ENCODE data around the gene ABHD5.

The ABHD5 gene

GRCh38 chr3:43726521-43726920, 35.8 kb downstream of the ABHD5 start:
- Mint-ChIP-seq H3K27ac (no peak overlapping the region), H3K27me3 (no peaks in the 10 kb centered on the region), H3K4me1 (ENCODE audit: low read depth) (no peaks in the 10 kb centered on the region), H3K4me3 (no peak overlapping the region), H3K9me3 (no peaks in the 10 kb centered on the region), H3K36me3 (ENCODE audit: low read depth) (peaks cover 19% of the 10 kb centered on the region)

DNA sequence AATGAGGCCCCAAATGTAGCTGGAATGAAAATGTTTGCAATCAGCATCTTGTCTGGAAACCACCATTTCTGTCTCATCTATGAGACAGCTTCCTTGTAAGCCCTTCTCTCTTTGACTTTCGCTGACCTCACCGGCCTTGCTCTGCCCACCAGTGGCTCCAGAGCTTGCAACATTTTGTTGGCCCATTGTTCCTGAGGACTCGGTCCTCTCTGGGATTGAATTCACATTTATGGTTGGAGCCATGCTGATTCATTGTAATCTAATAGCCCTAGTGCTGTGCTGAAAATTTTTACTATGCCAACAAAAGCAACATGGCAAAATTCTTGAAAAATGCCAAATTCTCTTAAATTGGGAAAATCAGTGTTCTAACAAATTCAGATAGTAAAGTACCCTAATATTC, 37.2 kb downstream of the ABHD5 start:
- H3K9me3 Mint-ChIP-seq, result no peaks in the 10 kb centered on the region
- no peak overlapping the region for H3K4me3 Mint-ChIP-seq
- H3K4me1 Mint-ChIP-seq (ENCODE audit: low read depth), result no peaks in the 10 kb centered on the region

GRCh38 chr3:43728476-43728875, 37.7 kb downstream of the ABHD5 start:
- no peaks in the 10 kb centered on the region for H3K27me3 Mint-ChIP-seq
- no peaks in the 10 kb centered on the region for H3K9me3 Mint-ChIP-seq
- no peak overlapping the region for H3K4me3 Mint-ChIP-seq
- H3K4me1 Mint-ChIP-seq (ENCODE audit: low read depth), result no peaks in the 10 kb centered on the region
- H3K27ac Mint-ChIP-seq, result no peak overlapping the region
- H3K36me3 Mint-ChIP-seq (ENCODE audit: low read depth), result peaks cover 11% of the 10 kb centered on the region

More for the DNA sequence above, 37.2 kb downstream of the ABHD5 start:
- no peak overlapping the region for H3K27ac Mint-ChIP-seq
- no peaks in the 10 kb centered on the region for H3K27me3 Mint-ChIP-seq
- H3K36me3 Mint-ChIP-seq (ENCODE audit: low read depth), result peaks cover 11% of the 10 kb centered on the region

- Mint-ChIP-seq H3K27me3 (no peaks in the 10 kb centered on the region), H3K36me3 (ENCODE audit: low read depth) (peaks cover 11% of the 10 kb centered on the region)
These were observed 38.2 kb downstream of the ABHD5 start for GRCh38 chr3:43728947-43729346.

GRCh38 chr3:43729707-43730414, 39.1 kb downstream of the ABHD5 start:
- Mint-ChIP-seq H3K4me3 (no peak overlapping the region), H3K27me3 (no peaks in the 10 kb centered on the region), H3K9me3 (no peaks in the 10 kb centered on the region), H3K36me3 (ENCODE audit: low read depth) (peaks cover 11% of the 10 kb centered on the region), H3K4me1 (ENCODE audit: low read depth) (no peaks in the 10 kb centered on the region), H3K27ac (no peak overlapping the region)

More at GRCh38 chr3:43728947-43729346, 38.2 kb downstream of the ABHD5 start:
- Mint-ChIP-seq H3K27ac (no peak overlapping the region), H3K4me1 (ENCODE audit: low read depth) (no peaks in the 10 kb centered on the region), H3K9me3 (no peaks in the 10 kb centered on the region), H3K4me3 (no peak overlapping the region)

DNA sequence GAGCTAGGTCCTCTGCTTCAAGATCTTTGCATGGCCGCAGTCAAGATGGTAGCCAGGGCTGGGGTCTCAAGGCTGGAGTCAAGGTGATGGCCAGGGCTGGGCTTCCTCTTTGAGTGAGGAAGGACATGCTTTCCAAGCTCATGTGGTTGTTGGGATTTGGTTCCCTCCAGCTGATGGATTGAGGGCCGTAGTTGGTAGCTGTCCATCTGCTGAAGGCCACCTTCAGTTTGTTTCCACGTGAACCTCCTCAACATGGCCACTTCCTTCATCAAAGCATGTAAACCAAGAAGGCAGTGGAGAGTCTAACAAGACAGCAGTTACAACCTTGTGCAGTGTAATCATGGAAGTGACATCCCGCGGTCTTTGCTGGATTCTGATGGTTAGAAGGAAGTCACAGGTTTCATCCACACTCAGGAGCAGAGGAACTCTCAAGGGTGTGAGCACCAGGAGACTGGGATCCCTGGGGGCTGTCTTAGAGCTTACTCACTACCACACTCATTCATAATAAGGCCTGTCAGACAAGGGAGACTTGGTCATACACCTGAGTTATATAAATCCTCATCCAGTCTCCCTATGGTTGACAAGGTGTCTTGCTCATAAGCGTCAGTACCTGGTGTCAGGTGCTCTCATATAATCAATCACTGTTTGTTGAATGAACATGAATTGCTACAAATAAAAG, 42.1 kb downstream of the ABHD5 start:
- no peak overlapping the region for H3K4me3 Mint-ChIP-seq

DNA sequence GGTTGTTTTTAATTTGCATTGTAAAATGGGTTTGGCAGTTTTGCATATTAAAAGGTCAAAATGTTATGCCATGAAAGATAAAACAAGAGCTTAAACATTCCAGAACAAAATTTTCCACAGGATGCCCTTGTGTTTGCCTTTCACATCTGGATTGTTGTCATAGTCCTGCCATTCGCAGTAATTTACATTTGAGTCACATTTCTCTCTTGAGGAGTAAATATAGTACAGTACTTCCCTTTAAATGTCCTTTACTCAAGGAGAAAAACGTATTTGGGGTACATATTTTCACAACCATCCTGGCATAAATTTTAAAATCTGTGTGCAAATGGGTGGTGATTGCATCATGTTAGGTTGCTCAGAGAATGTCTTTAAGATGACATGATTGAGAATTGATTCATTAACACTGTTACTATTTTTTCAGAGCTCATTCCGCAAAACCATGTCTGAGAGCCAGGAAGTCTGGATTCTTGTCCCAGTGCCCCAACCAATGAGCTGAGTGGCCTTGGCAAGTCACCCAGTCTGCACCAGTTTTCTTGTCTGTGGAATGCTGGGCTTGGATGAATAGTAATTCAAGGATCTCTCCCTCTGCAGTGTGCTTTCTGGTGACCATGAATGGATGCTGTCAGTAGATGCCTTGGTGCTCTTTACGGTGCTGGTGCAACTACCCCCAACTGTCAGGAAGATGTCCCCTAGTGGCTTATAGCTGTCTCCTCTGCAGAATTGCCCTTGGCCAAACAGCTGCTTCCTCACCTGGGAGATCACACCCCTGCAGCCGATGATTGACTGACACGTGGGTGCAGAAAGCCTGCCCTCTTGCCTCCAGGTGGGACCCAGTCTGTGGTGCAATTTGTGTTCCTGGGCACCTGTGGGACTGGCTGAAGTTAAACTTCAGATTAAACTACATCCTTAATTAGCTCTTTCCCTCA, 43.0 kb downstream of the ABHD5 start:
- no peaks in the 10 kb centered on the region for H3K9me3 Mint-ChIP-seq
- peaks cover 8% of the 10 kb centered on the region for H3K36me3 Mint-ChIP-seq (ENCODE audit: low read depth)
- H3K27me3 Mint-ChIP-seq, result no peaks in the 10 kb centered on the region
- H3K27ac Mint-ChIP-seq, result no peak overlapping the region
- H3K4me1 Mint-ChIP-seq (ENCODE audit: low read depth), result no peaks in the 10 kb centered on the region
- H3K4me3 Mint-ChIP-seq, result no peak overlapping the region

More for the DNA sequence above, 42.1 kb downstream of the ABHD5 start:
- no peaks in the 10 kb centered on the region for H3K9me3 Mint-ChIP-seq
- no peaks in the 10 kb centered on the region for H3K4me1 Mint-ChIP-seq (ENCODE audit: low read depth)
- peaks cover 10% of the 10 kb centered on the region for H3K36me3 Mint-ChIP-seq (ENCODE audit: low read depth)
- H3K27ac Mint-ChIP-seq, result no peak overlapping the region
- no peaks in the 10 kb centered on the region for H3K27me3 Mint-ChIP-seq

GRCh38 chr3:43734685-43735084, 43.9 kb downstream of the ABHD5 start:
- Mint-ChIP-seq H3K27me3 (no peaks in the 10 kb centered on the region), H3K27ac (no peak overlapping the region), H3K4me1 (ENCODE audit: low read depth) (no peaks in the 10 kb centered on the region), H3K4me3 (no peak overlapping the region), H3K36me3 (ENCODE audit: low read depth) (peaks cover 3% of the 10 kb centered on the region), H3K9me3 (no peaks in the 10 kb centered on the region)

DNA sequence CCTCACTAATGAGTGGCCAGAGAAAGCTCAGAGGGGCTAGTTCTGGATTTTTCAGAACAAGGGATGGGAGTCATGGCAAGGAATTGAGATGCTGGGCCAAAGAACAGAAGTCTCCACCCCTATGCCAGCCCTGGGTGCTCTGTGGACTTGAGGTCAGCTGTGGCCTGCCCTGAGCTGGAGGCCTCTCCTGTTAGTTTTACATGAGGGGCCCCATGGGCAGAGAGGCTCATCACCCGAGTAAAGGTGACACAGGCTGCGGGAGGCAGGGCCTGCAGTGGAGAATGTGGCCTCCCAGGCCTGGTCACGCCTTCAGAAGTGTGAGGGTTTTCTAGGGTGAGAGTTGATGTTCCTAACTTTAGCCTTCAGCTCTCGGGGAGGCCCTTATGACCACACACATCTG, 44.9 kb downstream of the ABHD5 start:
- H3K4me1 Mint-ChIP-seq (ENCODE audit: low read depth), result no peaks in the 10 kb centered on the region
- no peak overlapping the region for H3K27ac Mint-ChIP-seq
- no peak overlapping the region for H3K4me3 Mint-ChIP-seq
- no peaks in the 10 kb centered on the region for H3K36me3 Mint-ChIP-seq (ENCODE audit: low read depth)
- H3K9me3 Mint-ChIP-seq, result no peaks in the 10 kb centered on the region
- H3K27me3 Mint-ChIP-seq, result no peaks in the 10 kb centered on the region

DNA sequence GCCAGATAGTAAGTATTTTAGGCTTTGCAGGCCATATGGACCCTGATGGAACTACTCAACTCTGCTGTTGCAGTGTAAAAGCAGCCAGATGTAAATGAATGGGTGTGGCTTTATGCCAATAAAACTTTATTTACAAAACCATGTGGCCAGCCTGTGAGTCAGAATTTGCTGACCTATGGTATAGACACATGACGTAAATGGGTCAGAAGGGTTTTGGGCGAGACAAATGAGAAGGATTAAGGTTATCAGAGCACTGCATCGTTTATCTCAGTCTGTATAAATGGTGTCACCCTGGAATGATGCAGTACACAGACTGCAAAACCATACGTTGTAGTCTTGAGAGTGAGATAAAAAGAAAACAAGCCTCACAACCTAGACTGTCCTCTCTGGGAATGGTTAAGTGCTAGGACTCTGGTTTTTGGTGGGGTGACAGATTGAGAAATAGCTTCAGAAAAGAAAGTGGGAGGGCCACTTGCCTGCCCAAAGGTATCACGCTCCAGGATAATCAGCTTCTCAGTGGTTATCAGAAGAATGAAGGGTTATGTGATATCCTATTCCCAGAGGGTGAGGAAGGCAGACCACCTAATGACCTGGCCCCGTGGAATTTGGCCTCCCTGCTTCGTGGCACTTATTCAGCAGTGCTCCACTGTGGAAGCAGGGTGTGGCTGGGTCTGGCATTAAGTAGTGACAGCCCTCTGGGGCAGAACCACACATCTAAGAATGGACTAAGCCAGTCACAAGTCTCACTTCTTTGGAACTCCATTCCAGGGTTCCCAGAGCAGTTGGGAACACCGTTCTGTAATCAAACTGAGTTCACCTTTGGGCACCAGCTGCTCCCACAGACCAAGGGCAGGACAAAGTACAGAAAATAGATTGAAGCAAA, 46.1 kb downstream of the ABHD5 start:
- H3K9me3 Mint-ChIP-seq, result no peaks in the 10 kb centered on the region
- no peaks in the 10 kb centered on the region for H3K4me1 Mint-ChIP-seq (ENCODE audit: low read depth)
- H3K4me3 Mint-ChIP-seq, result no peak overlapping the region
- H3K27ac Mint-ChIP-seq, result no peak overlapping the region
- no peaks in the 10 kb centered on the region for H3K27me3 Mint-ChIP-seq
- H3K36me3 Mint-ChIP-seq (ENCODE audit: low read depth), result no peaks in the 10 kb centered on the region

DNA sequence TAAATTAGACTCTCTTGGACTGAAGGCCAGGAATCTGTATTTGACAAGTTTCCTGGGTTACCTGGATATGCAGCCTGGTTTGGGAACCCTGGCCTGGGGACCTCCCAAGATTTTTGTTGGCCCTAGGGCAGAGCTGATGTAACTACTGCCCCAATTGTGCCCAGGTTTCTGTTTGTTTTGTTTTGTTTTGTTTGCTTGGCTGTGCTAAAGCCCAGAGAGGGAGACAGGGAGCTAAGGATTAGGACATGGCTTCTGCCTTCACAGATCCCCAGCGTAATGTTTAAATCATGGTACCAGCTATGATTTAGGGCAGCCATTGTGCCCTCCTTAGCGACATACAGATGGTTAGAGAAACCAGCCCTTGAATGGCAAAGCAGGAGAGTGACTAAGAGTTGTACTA, 47.6 kb downstream of the ABHD5 start:
- Mint-ChIP-seq H3K27me3 (no peaks in the 10 kb centered on the region), H3K27ac (no peak overlapping the region), H3K4me1 (ENCODE audit: low read depth) (no peaks in the 10 kb centered on the region), H3K9me3 (no peaks in the 10 kb centered on the region), H3K36me3 (ENCODE audit: low read depth) (no peaks in the 10 kb centered on the region), H3K4me3 (no peak overlapping the region)

GRCh38 chr3:43742920-43743319, 52.2 kb downstream of the ABHD5 start:
- Mint-ChIP-seq H3K4me1 (ENCODE audit: low read depth) (no peaks in the 10 kb centered on the region), H3K9me3 (no peaks in the 10 kb centered on the region), H3K27me3 (no peaks in the 10 kb centered on the region), H3K27ac (no peak overlapping the region), H3K36me3 (ENCODE audit: low read depth) (no peaks in the 10 kb centered on the region), H3K4me3 (no peak overlapping the region)

DNA sequence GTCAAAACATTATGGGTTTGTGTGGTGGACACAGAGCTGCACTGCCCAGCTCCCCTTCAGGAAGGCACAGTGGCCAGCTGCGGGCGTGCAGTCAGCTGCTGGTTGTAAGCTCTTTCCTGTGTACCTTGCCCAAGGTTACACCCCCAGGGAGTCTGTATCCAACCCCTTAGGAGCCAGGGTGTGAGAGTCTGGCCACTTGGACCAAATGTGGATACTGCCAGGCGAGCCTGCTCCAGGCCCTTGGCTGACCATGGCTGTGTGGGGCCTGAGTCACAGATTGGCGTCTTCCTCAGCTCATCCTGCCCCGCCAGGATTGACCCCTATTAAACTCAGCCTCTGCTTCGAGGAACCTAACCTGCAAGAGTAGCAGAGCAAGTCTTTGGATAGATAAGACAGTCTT, 56.9 kb downstream of the ABHD5 start:
- H3K4me1 Mint-ChIP-seq (ENCODE audit: low read depth), result no peaks in the 10 kb centered on the region
- peaks cover 4% of the 10 kb centered on the region for H3K27me3 Mint-ChIP-seq
- H3K9me3 Mint-ChIP-seq, result no peaks in the 10 kb centered on the region
- no peak overlapping the region for H3K4me3 Mint-ChIP-seq
- H3K36me3 Mint-ChIP-seq (ENCODE audit: low read depth), result no peaks in the 10 kb centered on the region
- no peak overlapping the region for H3K27ac Mint-ChIP-seq

DNA sequence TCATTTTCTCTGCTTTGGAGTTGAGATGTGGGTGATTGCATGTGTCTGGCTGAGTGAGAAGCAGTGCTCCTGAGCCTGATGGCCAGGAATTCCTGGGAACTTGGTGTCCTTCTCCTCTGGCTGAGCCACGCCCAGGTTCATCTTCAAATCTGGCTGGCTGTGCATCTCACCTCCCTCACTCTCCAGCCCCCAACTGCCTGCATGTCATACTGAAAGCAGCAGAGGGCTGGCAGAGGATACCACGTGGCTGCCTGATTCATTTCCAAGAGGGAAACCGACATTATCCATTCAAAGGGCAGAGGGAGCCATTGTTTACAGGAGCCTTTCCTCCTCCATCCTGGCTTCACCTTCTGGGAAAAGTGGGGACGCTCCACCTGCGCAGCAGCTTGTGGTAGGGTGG, 57.4 kb downstream of the ABHD5 start:
- H3K4me3 Mint-ChIP-seq, result no peak overlapping the region
- H3K27ac Mint-ChIP-seq, result no peak overlapping the region
- H3K36me3 Mint-ChIP-seq (ENCODE audit: low read depth), result no peaks in the 10 kb centered on the region
- no peaks in the 10 kb centered on the region for H3K9me3 Mint-ChIP-seq
- peaks cover 4% of the 10 kb centered on the region for H3K27me3 Mint-ChIP-seq
- no peaks in the 10 kb centered on the region for H3K4me1 Mint-ChIP-seq (ENCODE audit: low read depth)
